Fibroblast of lung (primary cell): ENCODE results near the gene LIG4.

Experiments used
- CTCF ChIP-seq, 2 donors: IDR thresholded peaks in 1 of 2; conservative IDR thresholded peaks in 1 of 2; 1 replicate in 1 of 2; 2 replicates in 1 of 2; pipeline ENCODE4 v1.5.1; 2011 to 2012; ENCODE audit warnings: low read length in 2 of 2, control low read depth in 1 of 2, inconsistent platforms in 1 of 2, low read depth in 1 of 2, mild to moderate bottlenecking in 1 of 2
- EZH2 ChIP-seq: IDR thresholded peaks from 2 replicates; pipeline ENCODE4 v1.5.1; 2012; ENCODE audit warnings: low read length, control low read depth, mild to moderate bottlenecking; ENCODE audit errors: missing control alignments

- TF ChIP-seq CTCF (conservative IDR thresholded peaks at IDR 0.05 in 1 of 2, IDR thresholded peaks at IDR 0.05 in 1 of 2; ENCODE audit: low read depth in 1 of 2, low read length in 2 of 2) (no peak), EZH2 (no peak)
Observed at GRCh38 chr13:108178078-108178477, 37.3 kb downstream of the LIG4 start.
